IMR-90 (cell line): Measurements from ENCODE around the gene RNH1. TPM values are rescaled to one million over a fixed set of nuclear protein-coding genes. Genes with fewer than 3 reads are reported as not detected.

Experiments
- ATAC-seq: fragments of 200-7000 bp; cut with Tn5 transposase; 2 replicates; pipeline ENCODE4 v1.9.1; 2020; ENCODE audit warnings: low read depth, mild to moderate bottlenecking, moderate library complexity
- BruUV-seq: library from RNA; stranded (reverse); fragments of 400-500 nt; replicated peaks from 2 replicates; lab custom pipeline; 2021; lab: Mats Ljungman, UMichigan
- CTCF ChIA-PET: fragments of 300-600 bp; formaldehyde crosslinking; extraction: SDS; loops from one replicate; lab custom pipeline; 2021; ENCODE audit warnings: antibody characterized with exemption; lab: Yijun Ruan, JAX
- POLR2A ChIA-PET: fragments of 300-600 bp; sonication (Branson Sonifier 250); formaldehyde crosslinking; loops from one replicate; lab custom pipeline; 2022; ENCODE audit warnings: antibody characterized with exemption; ENCODE audit not compliant: unreplicated experiment; lab: Charles Lee
- DNase-seq: peaks from one replicate; pipeline ENCODE4 v3.0.0; 2013
- H2AFZ ChIP-seq: replicated peaks from 2 replicates; pipeline ENCODE3; 2013; ENCODE audit warnings: low read length, mild to moderate bottlenecking; ENCODE audit not compliant: poor library complexity
- H2AK5ac ChIP-seq: 2 replicates; pipeline ENCODE4 v1.6.1; 2013; ENCODE audit warnings: low read depth, low read length, inconsistent platforms
- H2AK9ac ChIP-seq: replicated peaks from 2 replicates; pipeline ENCODE3; 2013; ENCODE audit warnings: mild to moderate bottlenecking, low read depth, low read length, moderate library complexity; ENCODE audit not compliant: poor library complexity
- H2BK120ac ChIP-seq: 2 replicates; pipeline ENCODE4 v1.6.1; 2013; ENCODE audit warnings: low read depth, low read length, inconsistent platforms
- H2BK15ac ChIP-seq: 3 replicates; pipeline ENCODE4 v1.6.1; 2013; ENCODE audit warnings: low read depth, low read length, inconsistent platforms
- H2BK20ac ChIP-seq: 2 replicates; pipeline ENCODE4 v1.6.1; 2013; ENCODE audit warnings: low read depth, mild to moderate bottlenecking, inconsistent platforms, low read length, moderate library complexity
- H2BK5ac ChIP-seq: 2 replicates; pipeline ENCODE4 v1.6.1; 2013; ENCODE audit warnings: mild to moderate bottlenecking, low read depth, low read length, inconsistent platforms; ENCODE audit not compliant: poor library complexity, severe bottlenecking
- H3K14ac ChIP-seq: replicated peaks from 2 replicates; pipeline ENCODE4 v1.6.1; 2013; ENCODE audit warnings: low read depth, low read length, inconsistent platforms
- H3K18ac ChIP-seq: 2 replicates; pipeline ENCODE4 v1.6.1; 2013; ENCODE audit warnings: low read depth, low read length, control low read depth
- H3K23ac ChIP-seq: 2 replicates; pipeline ENCODE4 v1.6.1; 2013; ENCODE audit warnings: low read depth, low read length, inconsistent platforms
- H3K27ac ChIP-seq: 2 replicates; pipeline ENCODE4 v1.5.1; 2013; ENCODE audit warnings: mild to moderate bottlenecking, control low read depth, low read length; ENCODE audit not compliant: insufficient read depth
- H3K27me3 ChIP-seq: 2 replicates; pipeline ENCODE4 v1.6.1; 2013; ENCODE audit warnings: low read length; ENCODE audit not compliant: control insufficient read depth, insufficient read depth
- H3K36me3 ChIP-seq: 2 replicates; pipeline ENCODE4 v1.6.1; 2013; ENCODE audit warnings: low read length, mixed read lengths; ENCODE audit not compliant: control insufficient read depth, insufficient read depth
- H3K4ac ChIP-seq: 2 replicates; pipeline ENCODE4 v1.6.1; 2013; ENCODE audit warnings: low read depth, low read length, inconsistent platforms
- H3K4me1 ChIP-seq: 2 replicates; pipeline ENCODE4 v1.6.1; 2013; ENCODE audit warnings: low read length, mixed read lengths; ENCODE audit not compliant: control insufficient read depth, insufficient read depth
- H3K4me2 ChIP-seq: 2 replicates; pipeline ENCODE4 v1.6.1; 2013; ENCODE audit warnings: low read depth, mild to moderate bottlenecking, control low read depth, low read length, moderate library complexity
- H3K4me3 ChIP-seq: 2 replicates; pipeline ENCODE4 v1.5.1; 2013; ENCODE audit warnings: low read depth, mild to moderate bottlenecking, control low read depth, low read length, moderate library complexity; ENCODE audit not compliant: insufficient read depth
- H3K56ac ChIP-seq: 2 replicates; pipeline ENCODE4 v1.6.1; 2013; ENCODE audit warnings: low read length, inconsistent platforms; ENCODE audit not compliant: insufficient read depth; ENCODE audit errors: extremely low read depth
- H3K79me1 ChIP-seq, 2 experiments: 2 replicates each; pipeline ENCODE4 v1.6.1; 2013; ENCODE audit warnings: low read length in 2 of 2, inconsistent platforms in 1 of 2, low read depth in 1 of 2
- H3K9ac ChIP-seq: 2 replicates; pipeline ENCODE4 v1.6.1; 2013; ENCODE audit warnings: low read depth, low read length, control low read depth
- H3K9me1 ChIP-seq: 2 replicates; pipeline ENCODE4 v1.6.1; 2013; ENCODE audit warnings: low read length, inconsistent platforms; ENCODE audit not compliant: insufficient read depth
- H3K9me3 ChIP-seq: 2 replicates; pipeline ENCODE4 v1.6.1; 2013; ENCODE audit warnings: low read length; ENCODE audit not compliant: control insufficient read depth, insufficient read depth
- H4K20me1 ChIP-seq: 2 replicates; pipeline ENCODE4 v1.6.1; 2013; ENCODE audit warnings: low read length, inconsistent platforms; ENCODE audit not compliant: insufficient read depth
- H4K5ac ChIP-seq: 2 replicates; pipeline ENCODE4 v1.6.1; 2013; ENCODE audit warnings: mild to moderate bottlenecking, low read depth, low read length, control low read depth
- H4K8ac ChIP-seq, 2 experiments: 2 replicates each; pipeline ENCODE4 v1.6.1; 2013; ENCODE audit warnings: low read depth in 2 of 2, low read length in 2 of 2, control low read depth in 1 of 2, inconsistent platforms in 1 of 2
- H4K91ac ChIP-seq: 2 replicates; pipeline ENCODE4 v1.6.1; 2013; ENCODE audit warnings: low read depth, low read length, inconsistent platforms; ENCODE audit not compliant: insufficient read depth
- BHLHE40 ChIP-seq: fragments of 150-350 bp; IDR thresholded peaks from 2 replicates; pipeline ENCODE4 v1.6.1; 2016; ENCODE audit warnings: mild to moderate bottlenecking, low read depth, low read length
- CTCF ChIP-seq: conservative IDR thresholded peaks from 2 replicates; pipeline ENCODE4 v1.5.1; 2012; ENCODE audit warnings: mild to moderate bottlenecking, low read depth, low read length, improper control_type of control experiment
- ELK1 ChIP-seq: fragments of 150-350 bp; IDR thresholded peaks from 2 replicates; pipeline ENCODE4 v1.6.1; 2016; ENCODE audit warnings: low read depth, mild to moderate bottlenecking, low read length, moderate library complexity, borderline replicate concordance
- FOS ChIP-seq: fragments of 150-350 bp; IDR thresholded peaks from 2 replicates; pipeline ENCODE4 v1.6.1; 2016; ENCODE audit warnings: low read depth, low read length
- MAZ ChIP-seq: IDR thresholded peaks from 2 replicates; pipeline ENCODE4 v1.6.1; 2012; ENCODE audit warnings: low read depth, mild to moderate bottlenecking, low read length, improper control_type of control experiment, moderate library complexity, borderline replicate concordance
- WGBS, 2 experiments: methylation state at CpG; one replicate each; pipeline versions ENCODE4 v1.1.5 to v1.1.7; 2013; ENCODE audit warnings: missing lambda C conversion rate in 2 of 2; ENCODE audit not compliant: insufficient read length in 1 of 2; ENCODE audit errors: extremely low coverage in 2 of 2; 5-methylcytosine and 5-hydroxymethylcytosine counted together
- dilution Hi-C: fragments of 300-500 bp; cut with HindIII; formaldehyde crosslinking; loops from one replicate; pipeline ENCODE4 v1.14.3; 2018; ENCODE audit warnings: low sequenced_read_pairs; ENCODE audit not compliant: unreplicated experiment
- in situ Hi-C: fragments of 300-500 bp; cut with MboI; formaldehyde crosslinking; loops from 3 replicates; pipeline ENCODE4 v1.14.3; 2019; ENCODE audit warnings: low sequenced_read_pairs, inconsistent platforms, mixed read lengths
- intact Hi-C: fragments of 100-400 bp; cut with micrococcal nuclease; formaldehyde crosslinking; loops from 2 replicates; pipeline ENCODE4 v1.10.0; 2022
- polyA plus RNA-seq, 3 experiments: library from polyadenylated mRNA; depleted of rRNA; stranded (reverse); fragments of >200 nt; gene quantifications; 2 replicates each; pipeline ENCODE4 v1.2.3, GENCODE V29; 2012; ENCODE audit warnings: low replicate concordance in 1 of 3
- total RNA-seq: library from RNA; depleted of rRNA; stranded (reverse); fragments of >200 nt; gene quantifications from 2 replicates; pipeline ENCODE4 v1.2.3, GENCODE V29; 2012

The RNH1 gene
- total and polyA plus RNA-seq, 2 of the 4 experiments (the other 2 are of a cell fraction), result 138 to 247 TPM

GRCh38 chr11:540583-541432 is 33.8 kb upstream of the RNH1 start:
- Histone ChIP-seq H4K8ac (no peak overlapping the region), H3K79me1 (peaks cover 0 to 3% of the 10 kb centered on the region in 2 experiments; a peak in 1 of 4 replicates), H3K4me2 (no peak overlapping the region), H3K23ac (no peak overlapping the region), H3K9ac (no peak overlapping the region), H4K20me1 (no peaks in the 10 kb centered on the region; the same call in 1 of the 2 replicates), H2BK20ac (no peak overlapping the region), H3K18ac (no peak overlapping the region), H4K5ac (no peak overlapping the region), H2BK15ac (no peak overlapping the region), H2AK5ac (no peak overlapping the region), H3K4me1 (peaks cover 10% of the 10 kb centered on the region), H3K14ac (no peak overlapping the region), H3K27me3 (no peaks in the 10 kb centered on the region), H3K4me3 (no peak overlapping the region), H3K56ac (no peak overlapping the region), H3K9me1 (peaks cover 3% of the 10 kb centered on the region; the same call in 1 of the 2 replicates), H2BK120ac (no peak overlapping the region), H3K4ac (no peak overlapping the region), H4K91ac (no peak overlapping the region), H2BK5ac (no peak overlapping the region), H3K9me3 (no peaks in the 10 kb centered on the region), H3K36me3 (peaks cover 1% of the 10 kb centered on the region; the same call in 1 of the 2 replicates), H2AFZ (no peak overlapping the region), H3K27ac (no peak overlapping the region), H2AK9ac (no peak overlapping the region)
- DNase-seq (no peak), ATAC-seq (no peak)
- no TSS peak for BruUV-seq
- POLR2A ChIA-PET, result no interaction called here
- TF ChIP-seq CTCF (no peak), ELK1 (no peak), BHLHE40 (no peak), MAZ (no peak), FOS (no peak)
- intact Hi-C loops, result no loop called here
- WGBS, 2 experiments, result 75% methylated on average over 6 of the region's 23 CpGs; no CpG with 5 or more reads in 1 of the 2 experiments
- CTCF ChIA-PET, result no interaction called here
- in situ Hi-C loops, result no loop called here
- dilution Hi-C loops, result no loop called here
